Endothelial cell of umbilical vein (primary cell): ENCODE data around the gene RNU1-3.
"Not testable (repeated sequence)": the region's sequence is repeated elsewhere in the genome, so short reads cannot be mapped to it uniquely, and the experiment has no call there.

Experiments
- EZH2 ChIP-seq: IDR thresholded peaks from 2 replicates; pipeline ENCODE4 v1.6.1; 2012; ENCODE audit warnings: borderline replicate concordance, low read depth, mild to moderate bottlenecking, moderate library complexity, low read length, inconsistent platforms; ENCODE audit not compliant: severe bottlenecking
- FOS ChIP-seq: IDR thresholded peaks from 2 replicates; pipeline ENCODE4 v1.6.1; 2011; ENCODE audit warnings: mild to moderate bottlenecking, low read length, moderate library complexity, borderline replicate concordance; ENCODE audit not compliant: insufficient read depth
- JUN ChIP-seq: IDR thresholded peaks from 2 replicates; pipeline ENCODE4 v1.6.1; 2011; ENCODE audit warnings: borderline replicate concordance, low read depth; ENCODE audit not compliant: insufficient read length, insufficient read depth
- POLR2A ChIP-seq: IDR thresholded peaks from 2 replicates; pipeline ENCODE4 v1.6.1; 2012; ENCODE audit warnings: low read depth, mild to moderate bottlenecking, control low read depth, low read length
- POLR2AphosphoS5 ChIP-seq: IDR thresholded peaks from 2 replicates; pipeline ENCODE4 v1.6.1; 2012; ENCODE audit warnings: low read depth, mild to moderate bottlenecking, control low read depth, low read length, moderate library complexity; ENCODE audit not compliant: insufficient read depth
- TF ChIP-seq, protein P1 (sequence below), 2 donors: IDR thresholded peaks; 1 replicate in 1 of 2; 2 replicates in 1 of 2; pipeline ENCODE4 v1.5.1; 2011; ENCODE audit warnings: low read length in 2 of 2, mild to moderate bottlenecking in 2 of 2, moderate library complexity in 2 of 2, control low read depth in 1 of 2, inconsistent platforms in 1 of 2, low read depth in 1 of 2; ENCODE audit not compliant: insufficient read depth in 1 of 2; ENCODE audit errors: extremely low read depth in 1 of 2

DNA sequence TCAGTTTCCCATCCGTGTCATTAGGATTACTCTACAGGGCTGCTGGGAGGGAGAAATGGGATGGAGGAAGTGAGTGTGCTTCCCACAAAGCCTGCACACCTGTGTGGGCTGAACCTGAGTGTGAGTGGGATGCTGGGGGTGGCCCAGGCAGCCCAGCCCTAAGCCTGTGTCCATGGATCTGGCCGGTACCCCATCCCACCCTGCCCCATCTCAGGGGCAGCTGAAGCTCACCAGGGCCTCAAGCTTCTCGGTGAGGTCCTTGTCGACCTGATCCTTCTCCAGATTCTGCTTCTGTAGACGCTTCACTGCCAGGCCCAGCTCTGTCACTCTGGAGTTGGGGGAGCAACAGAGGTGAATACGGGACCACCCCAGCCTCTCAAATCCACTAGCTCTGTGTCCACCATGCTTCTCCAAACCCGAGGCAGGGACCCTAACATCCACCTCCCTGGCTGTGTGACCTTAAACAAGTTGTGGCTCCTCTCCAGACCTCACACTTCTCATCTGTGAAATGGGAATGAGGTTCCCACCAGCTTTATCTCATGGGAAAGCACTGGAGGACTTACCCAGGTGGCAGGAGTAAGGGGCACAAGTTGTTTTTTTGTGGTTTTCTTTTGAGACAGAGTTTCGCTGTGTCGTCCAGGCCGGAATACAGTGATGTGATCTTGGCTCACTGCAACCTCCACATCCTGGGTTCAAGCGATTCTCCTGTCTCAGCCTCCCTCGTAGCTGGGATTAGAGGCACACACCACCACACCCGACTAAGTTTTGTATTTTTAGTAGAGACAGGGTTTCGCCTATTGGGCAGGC, 34.5 kb downstream of the RNU1-3 start:
- TF ChIP-seq POLR2A, POLR2AphosphoS5, EZH2, FOS, JUN: not testable (repeated sequence)
- TF ChIP-seq, protein P1, sequence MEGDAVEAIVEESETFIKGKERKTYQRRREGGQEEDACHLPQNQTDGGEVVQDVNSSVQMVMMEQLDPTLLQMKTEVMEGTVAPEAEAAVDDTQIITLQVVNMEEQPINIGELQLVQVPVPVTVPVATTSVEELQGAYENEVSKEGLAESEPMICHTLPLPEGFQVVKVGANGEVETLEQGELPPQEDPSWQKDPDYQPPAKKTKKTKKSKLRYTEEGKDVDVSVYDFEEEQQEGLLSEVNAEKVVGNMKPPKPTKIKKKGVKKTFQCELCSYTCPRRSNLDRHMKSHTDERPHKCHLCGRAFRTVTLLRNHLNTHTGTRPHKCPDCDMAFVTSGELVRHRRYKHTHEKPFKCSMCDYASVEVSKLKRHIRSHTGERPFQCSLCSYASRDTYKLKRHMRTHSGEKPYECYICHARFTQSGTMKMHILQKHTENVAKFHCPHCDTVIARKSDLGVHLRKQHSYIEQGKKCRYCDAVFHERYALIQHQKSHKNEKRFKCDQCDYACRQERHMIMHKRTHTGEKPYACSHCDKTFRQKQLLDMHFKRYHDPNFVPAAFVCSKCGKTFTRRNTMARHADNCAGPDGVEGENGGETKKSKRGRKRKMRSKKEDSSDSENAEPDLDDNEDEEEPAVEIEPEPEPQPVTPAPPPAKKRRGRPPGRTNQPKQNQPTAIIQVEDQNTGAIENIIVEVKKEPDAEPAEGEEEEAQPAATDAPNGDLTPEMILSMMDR (IDR thresholded peaks at IDR 0.05; ENCODE audit: extremely low read depth in 1 of 2, insufficient read depth in 1 of 2, low read depth in 1 of 2, low read length in 2 of 2), result not testable (repeated sequence)
